NCI-H1417 (cell line): Measurements from ENCODE around the gene CAMK1G.

Source experiments
- DNase-seq, 3 experiments: peaks; one replicate each; lab custom pipeline; 2025; lab: John Stamatoyannopoulos, UW

CAMK1G gene

DNA sequence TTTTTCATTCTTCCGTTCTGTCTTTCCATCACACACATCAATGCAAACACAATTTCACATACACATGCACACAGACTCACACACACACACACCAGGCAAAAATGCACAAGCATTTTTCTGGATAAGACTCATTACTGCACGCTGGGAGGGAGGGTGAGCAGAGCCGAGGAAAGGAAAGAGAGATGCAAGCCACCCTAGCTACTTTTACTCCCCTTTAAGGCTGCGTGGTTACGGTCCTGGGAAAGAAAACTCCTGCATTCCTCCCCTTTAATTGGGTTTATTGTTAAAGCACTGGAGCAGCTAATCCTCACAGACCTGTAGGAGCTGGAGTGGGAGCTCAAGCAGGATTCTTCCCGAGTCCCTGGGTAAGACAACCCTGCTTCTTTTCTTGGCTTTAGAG is at the start of gene CAMK1G:
TSS of gene CAMK1G (plus strand) at position 307 of the 400 bp plus-strand sequence. CDS start 11,270 bp downstream, outside the sequence.
- peak; percentile 2 to 82 (median 46) for DNase-seq

DNA sequence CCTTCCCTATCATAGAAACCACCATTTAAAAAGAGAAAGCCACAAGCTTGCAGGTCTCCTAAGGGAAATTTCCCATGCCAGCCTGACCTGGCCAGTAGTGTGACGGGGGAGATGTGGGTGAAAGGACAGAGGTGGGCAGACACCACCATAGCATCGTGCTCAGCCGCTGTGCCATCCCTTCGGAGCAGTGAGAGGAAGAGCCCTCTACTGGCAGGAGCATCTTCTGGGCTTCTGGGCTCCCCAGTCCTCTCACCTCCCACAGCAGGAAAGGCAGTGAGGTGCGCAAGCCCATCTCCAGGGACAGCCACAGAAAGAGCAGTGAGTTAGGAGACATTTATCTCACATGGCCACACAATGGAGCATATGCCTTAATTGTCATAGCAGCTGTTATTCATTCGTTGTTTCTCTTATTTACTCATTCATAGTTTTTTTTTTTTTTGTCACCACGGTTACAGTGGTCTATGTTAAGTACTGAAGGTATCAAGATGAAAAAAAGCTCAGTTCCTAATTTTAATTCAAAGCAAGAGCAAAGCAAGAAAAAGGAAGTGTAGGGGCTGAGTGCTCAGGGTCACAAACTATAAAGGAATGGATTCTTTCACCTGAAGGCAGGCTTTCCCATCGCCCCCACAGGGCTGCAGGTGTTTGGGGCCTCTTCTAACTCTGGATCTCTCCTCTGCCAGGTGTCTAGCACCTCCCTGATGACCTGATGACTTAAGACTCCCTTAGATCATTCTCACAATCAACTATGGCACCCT is 48.8 kb upstream of the CAMK1G start:
- peak in 1 of 3 experiments; percentile 26 for DNase-seq

- no peak for DNase-seq
Observed at GRCh38 chr1:209536843-209537242, 46.7 kb upstream of the CAMK1G start.

DNA sequence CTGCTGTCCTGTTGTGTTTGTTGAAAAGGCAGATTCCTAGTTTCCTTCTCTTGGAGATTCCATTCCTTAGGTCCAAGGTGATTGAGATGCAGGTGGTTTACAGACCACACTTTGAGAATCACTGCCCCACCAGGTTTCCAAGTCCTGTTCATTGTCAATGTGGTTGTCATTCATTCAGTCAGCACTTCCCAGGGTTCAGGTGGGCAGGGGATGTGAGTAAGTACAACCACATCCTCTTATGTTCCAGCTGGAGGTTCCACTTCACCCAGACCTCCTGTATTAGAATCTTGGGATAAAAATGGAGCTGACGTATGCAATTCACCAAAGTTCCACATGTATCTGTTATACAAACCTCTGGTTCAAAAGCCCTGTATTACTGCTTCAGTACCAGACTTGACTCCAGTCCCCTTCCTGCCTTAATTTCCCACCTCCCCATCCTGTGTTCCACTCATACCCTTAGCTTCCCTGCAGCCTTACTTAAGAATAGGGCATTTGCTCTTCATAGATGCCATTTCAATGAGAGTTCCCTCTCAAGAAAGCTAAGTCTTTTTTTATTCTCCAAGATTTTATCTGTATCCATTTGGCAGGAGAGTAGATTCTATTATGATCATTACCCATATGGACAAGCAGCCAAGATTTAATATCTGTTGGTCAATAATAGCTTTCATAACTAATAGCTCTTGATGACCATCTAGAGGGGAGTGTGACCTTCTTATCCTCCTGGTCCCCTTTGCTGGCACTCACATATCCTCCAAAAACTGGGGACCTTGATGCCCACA is 46.0 kb upstream of the CAMK1G start:
- DNase-seq, result no peak

DNA sequence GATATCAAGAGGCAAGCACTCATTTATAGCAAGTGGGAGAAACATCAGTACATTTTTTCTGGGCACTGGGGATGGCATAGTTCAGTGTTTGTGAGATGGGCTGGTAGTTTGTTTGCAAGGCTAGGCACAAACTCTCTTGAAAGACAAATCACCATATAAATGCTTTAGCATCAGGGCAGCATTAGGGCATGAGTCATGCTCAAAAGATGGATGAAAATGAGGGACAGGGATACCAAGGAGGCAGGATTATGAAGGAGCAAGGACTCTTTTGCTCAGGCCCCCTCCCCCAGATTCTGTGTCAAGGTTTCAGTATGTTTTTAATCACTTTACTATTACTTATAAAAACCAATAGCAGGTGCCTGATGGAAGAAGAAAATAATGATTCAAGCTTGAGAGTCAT is 43.9 kb upstream of the CAMK1G start:
- DNase-seq, result no peak

- DNase-seq, result no peak
Observed at GRCh38 chr1:209542585-209542984, 40.9 kb upstream of the CAMK1G start.

- DNase-seq, result no peak
Observed at GRCh38 chr1:209544098-209544497, 39.4 kb upstream of the CAMK1G start.

- DNase-seq, result no peak
Observed at GRCh38 chr1:209545423-209545822, 38.1 kb upstream of the CAMK1G start.

DNA sequence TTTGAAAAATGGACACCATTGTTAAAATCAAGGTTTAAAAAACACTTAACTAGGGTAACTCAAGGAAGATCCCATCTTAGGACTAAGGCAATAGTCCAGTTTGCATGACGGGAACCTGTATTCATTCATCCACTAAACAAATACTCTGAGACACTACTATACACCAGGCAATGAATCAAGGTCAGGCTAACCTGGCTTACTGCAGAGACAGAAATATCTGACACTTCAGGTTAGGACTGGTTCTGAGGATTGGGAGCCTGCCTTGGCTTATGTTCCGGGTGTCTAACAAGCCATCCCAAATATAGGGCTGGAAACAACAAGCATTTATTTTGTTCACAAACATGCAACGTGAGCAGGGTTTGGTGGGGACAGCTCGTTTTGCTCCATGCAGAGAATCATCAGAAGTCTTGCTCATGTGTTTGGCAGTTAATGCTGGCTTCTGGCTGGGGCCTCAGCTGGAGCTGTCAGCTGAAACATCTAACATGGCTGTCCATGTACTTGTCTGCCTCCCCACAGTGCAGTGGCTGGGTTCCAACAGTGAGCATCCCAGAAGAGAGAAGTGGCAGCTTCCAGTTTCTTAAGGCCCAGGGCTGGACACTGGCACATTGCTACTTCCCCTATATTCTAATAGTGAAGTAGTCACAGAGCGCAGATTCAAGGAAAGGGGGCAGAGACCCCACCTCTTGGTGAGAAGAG is 37.0 kb upstream of the CAMK1G start:
- DNase-seq, result no peak

DNA sequence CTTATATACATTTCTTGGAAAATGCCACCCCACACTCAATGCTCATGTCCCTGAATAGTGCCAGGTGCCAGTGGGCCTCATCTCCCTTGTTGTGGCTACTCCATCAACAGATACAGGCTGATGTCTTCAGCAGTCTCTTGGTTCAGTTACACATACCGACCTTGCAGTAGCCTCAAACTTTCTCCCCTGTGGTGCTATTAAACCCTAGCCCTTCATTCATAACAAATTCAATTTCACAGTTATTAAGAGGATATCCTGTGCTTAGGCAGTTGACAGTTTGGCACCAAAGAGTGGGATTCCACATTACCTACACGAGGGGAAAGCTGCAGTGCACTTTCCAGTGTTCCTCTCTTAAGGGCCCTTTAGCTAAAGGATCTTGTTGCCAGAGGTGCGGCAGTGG is 35.9 kb upstream of the CAMK1G start:
- DNase-seq, result peak in 1 of 3 experiments; percentile 38

DNA sequence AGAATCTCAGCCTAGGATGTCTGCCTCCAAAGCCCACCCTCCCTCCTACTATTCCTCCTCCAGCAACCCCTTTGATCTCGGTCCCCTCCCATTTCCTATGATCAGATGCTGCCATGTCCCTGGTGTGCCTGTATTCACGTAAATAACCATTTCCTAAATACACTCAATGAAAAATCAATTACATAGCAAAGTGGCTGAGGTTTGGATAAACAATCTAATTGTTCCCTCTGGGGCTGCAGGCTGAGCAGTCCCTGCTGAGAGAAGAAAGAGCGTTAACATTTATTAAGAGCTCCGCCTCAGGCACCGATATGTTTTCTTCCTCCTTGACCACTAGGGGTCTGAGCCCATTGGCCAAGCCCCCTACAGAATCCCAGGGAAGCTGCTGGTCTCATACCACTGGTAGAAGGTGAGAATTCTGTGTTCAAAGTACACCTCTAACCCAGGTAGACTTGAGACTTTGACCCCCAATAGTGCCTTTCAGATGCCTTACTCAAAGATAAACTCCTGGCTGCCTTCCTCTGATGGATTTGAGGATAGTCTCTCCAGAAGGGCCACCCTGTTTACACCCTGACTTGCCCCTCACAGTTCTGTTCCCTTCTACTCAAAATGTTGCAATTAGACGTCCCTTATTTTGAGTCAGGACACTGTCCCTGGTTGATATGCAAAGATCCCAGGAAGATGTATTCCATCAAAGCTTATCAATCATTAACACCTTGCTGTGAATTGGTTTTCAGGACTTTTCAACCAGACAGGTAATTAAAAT is 33.9 kb upstream of the CAMK1G start:
- DNase-seq, result peak in 2 of 3 experiments; percentile 50 to 86

GRCh38 chr1:209550519-209550918 is 33.0 kb upstream of the CAMK1G start:
- no peak for DNase-seq

DNA sequence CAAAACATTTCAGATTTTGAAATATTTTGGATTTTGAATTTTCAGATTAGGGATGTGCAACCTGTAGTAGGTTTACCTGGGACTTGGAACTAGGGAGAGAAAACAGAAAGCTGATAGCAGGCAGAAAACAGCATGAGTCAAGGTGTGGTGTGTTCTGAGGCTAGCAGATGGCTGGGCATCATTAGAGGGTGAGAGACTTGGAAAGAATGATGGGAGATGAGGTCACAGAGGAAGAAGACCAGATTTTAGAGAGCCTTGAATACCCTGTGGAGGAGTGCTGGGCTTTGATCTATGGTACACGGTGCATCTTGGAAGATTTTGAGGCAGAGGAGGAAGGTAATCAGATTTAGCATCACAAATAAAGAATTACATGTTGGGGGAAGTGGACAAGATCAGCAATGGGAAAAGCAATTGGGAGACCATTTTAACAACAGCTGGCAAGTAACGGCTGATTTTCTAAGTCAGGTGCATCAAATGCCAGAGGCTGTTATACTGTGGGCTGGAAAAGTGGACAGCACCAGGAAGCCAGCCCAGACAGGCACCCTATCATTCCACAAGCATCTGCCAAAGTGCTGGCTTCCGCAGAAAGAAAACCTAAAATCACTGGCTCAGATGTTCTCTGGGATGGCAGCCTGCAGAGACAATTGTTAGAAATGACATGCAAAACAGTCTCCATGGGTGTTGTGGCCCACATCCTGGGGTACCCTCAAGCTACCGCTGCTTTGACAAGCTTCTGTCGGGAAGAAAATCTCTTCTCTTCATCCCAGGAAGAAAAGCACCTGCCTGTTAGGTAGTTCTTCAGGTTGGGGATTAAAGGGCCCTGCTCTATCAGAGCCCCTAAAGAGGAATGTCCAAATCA is 30.9 kb upstream of the CAMK1G start:
- DNase-seq, result no peak

DNA sequence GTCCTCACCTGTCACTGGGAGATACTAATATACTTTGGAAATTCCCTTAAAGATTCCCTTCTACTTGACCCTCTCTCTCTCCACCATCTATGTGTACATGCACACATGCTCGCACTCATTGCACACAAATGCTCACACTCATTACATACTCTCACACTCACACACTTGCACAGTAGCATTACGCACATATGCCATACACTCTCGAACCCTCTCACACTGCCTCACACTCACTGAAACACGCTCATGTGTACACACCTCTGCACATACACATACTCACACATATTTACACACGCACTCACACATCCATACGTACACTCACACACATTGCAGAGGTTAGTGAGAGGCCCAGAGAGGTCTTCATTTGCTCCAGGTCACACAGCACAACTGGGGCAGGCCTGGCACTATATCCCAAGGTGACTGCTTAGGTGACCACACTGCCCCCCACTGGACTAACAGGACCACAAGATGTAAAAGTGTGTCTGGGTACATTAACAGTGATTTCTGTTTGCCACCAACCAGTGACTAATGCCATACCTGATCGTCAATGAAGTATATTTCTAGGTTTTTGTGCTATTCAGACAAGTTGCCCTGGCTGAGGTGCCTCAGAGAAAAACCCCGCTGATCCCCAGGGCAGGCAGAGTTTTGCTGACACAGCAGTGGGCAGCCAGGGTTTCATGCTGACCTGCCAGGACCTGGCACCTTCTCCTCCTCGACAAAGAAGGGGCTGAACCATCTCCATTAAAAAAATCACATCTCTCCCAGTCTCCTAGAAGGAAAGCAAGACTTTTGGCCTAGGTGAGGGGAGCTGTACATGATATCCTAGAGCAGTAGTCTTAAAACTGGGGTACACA is 28.5 kb upstream of the CAMK1G start:
- no peak for DNase-seq

DNA sequence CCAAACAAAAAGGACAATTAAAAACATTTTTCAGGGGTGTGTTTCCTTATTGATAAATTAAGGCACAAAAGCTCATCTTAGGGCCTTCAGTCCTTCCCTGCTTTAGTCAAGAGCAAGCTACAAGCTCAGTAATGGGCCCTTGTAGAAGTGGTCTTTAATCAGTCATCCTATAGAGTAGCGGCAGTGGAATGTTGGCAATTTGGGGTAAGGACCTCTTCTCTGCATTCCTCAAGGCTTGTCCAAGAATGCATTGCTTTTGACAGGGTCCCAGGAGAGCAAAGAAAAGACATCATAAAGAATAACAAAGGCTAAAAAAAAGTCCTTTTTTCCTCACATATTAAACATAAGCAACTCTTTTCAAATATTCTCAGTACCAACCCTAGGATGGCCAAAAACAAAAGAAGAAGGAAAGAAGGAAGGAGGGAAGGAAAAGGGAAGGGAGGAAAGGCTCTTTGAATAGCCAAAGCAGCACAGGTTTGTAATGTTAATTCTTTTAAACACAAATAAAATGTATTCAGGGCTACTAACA is 27.3 kb upstream of the CAMK1G start:
- DNase-seq, result no peak

- DNase-seq, result no peak
Observed at GRCh38 chr1:209557221-209557620, 26.3 kb upstream of the CAMK1G start.

GRCh38 chr1:209560529-209560928 is 23.0 kb upstream of the CAMK1G start:
- DNase-seq, result no peak

DNA sequence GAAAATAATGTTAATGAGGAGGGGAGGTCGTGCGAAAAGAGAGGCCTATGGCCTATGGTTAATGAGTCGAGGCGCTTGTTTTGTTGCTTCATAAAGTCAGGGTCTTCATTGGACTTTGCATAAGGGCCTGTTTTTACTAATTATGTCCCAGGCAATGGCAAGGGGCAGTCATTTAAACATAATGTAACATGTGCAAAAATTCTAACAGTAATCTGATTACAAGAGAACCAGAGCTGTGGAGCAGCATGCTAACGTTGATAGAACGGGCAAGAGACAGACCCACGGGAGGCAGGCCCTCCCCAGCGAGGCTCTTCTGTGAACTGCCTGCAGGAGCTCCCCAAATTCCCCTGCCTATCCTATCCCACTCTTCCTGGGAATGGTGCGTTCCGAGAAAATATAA is 22.6 kb upstream of the CAMK1G start:
- DNase-seq, result no peak

DNA sequence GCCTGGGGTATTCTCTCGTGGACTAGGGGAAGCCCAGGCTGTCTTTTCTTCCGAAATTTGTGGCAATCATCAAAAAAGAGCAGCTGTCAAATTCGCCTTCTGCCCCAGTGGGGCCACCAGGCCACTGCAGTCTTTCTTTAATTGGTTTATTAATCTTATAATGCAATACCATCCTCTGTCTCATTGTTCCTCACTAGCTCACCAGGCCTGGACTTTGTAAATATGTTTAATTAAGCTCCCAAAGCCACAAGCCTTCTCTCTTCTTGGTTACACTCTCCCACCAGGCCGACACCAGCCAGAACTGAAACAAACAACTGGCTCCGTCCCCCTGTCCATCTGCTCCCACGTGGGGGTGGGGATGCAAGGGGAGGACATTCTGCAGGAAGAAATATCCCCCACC is 22.0 kb upstream of the CAMK1G start:
- no peak for DNase-seq

DNA sequence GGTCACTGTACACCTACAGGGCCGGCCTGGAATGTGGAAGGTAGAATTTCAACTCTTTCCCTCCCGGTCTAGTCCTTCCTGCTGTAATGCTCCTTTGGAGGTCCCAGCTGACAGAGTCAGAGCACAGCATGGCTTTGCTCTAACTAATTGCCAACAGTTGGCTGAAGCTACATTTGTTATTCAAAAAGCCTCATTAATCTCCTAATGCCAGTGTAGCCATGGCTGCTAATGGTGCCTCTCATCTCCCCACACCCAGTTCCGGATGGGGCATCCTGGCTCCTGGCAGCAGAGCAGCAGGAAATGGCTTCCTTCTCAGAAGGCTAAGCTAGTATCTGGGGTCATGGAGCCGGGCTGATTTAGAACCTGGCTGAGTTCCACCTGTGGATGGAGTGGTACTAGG is 18.7 kb upstream of the CAMK1G start:
- peak in 2 of 3 experiments; percentile 32 to 53 for DNase-seq
